Effector memory CD4-positive, alpha-beta T cell (primary cell): ENCODE measurements around the gene FAF2.

Experiments used
- DNase-seq, 3 donors: peaks; one replicate each; pipeline ENCODE4 v3.0.0-alpha.2; 2020
- H3K27ac ChIP-seq: 2 replicates; pipeline ENCODE4 v1.7.0; 2013; ENCODE audit warnings: mild to moderate bottlenecking, low read length, moderate library complexity; ENCODE audit not compliant: insufficient read depth, poor library complexity, severe bottlenecking
- H3K27me3 ChIP-seq: replicated peaks from 2 replicates; pipeline ENCODE4 v1.7.0; 2013; ENCODE audit warnings: mild to moderate bottlenecking, low read length; ENCODE audit not compliant: insufficient read depth, control insufficient read depth, poor library complexity, severe bottlenecking
- H3K36me3 ChIP-seq: 2 replicates; pipeline ENCODE4 v1.7.0; 2013; ENCODE audit warnings: mild to moderate bottlenecking, low read length, moderate library complexity; ENCODE audit not compliant: control insufficient read depth, insufficient read depth
- H3K4me1 ChIP-seq: 2 replicates; pipeline ENCODE4 v1.7.0; 2013; ENCODE audit warnings: low read length, mild to moderate bottlenecking; ENCODE audit not compliant: control insufficient read depth, insufficient read depth, poor library complexity, severe bottlenecking
- H3K4me3 ChIP-seq: 2 replicates; pipeline ENCODE4 v1.7.0; 2013; ENCODE audit warnings: low read length, low read depth, mild to moderate bottlenecking; ENCODE audit not compliant: insufficient read depth, poor library complexity, severe bottlenecking
- H3K9me3 ChIP-seq: 2 replicates; pipeline ENCODE4 v1.7.0; 2013; ENCODE audit warnings: mild to moderate bottlenecking, low read length, moderate library complexity; ENCODE audit not compliant: control insufficient read depth

Gene FAF2

DNA sequence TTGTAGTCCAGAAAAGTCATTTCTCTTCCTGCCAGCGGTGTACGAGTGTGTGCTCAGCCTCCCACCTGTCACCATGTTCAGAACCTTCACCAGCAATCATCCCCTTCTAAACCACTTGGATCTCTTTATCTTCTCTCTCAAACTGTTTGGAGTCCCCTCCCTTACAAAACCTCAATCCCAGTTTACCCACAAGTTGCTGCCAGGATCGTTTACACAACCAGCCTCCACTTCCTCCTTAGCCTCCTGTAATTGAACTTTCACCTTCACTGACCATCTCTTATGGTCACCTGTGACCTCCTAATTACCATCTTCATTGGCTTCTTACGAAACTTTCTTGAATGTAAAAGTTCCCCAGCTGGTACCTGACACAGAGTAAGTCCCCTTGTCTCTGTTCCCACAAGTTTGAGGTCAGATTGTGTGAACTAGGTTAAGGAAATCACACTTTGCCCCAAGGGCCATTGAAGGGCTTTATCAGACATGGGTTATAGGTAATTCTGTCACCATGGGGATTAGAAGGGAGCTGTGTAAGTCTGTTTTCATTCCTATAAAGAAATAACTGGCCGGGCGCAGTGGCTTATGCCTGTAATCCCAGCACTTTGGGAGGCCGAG, 69.0 kb downstream of the FAF2 start:
- Histone ChIP-seq H3K4me1 (no peaks in the 10 kb centered on the region), H3K4me3 (no peak overlapping the region), H3K9me3 (no peaks in the 10 kb centered on the region), H3K27me3 (no peaks in the 10 kb centered on the region), H3K36me3 (no peaks in the 10 kb centered on the region), H3K27ac (no peak overlapping the region)
- no peak for DNase-seq

GRCh38 chr5:176519810-176520720, 71.9 kb downstream of the FAF2 start:
- no peak overlapping the region for H3K27ac ChIP-seq
- H3K27me3 ChIP-seq = no peaks in the 10 kb centered on the region
- DNase-seq = no peak
- H3K4me1 ChIP-seq = no peaks in the 10 kb centered on the region
- no peaks in the 10 kb centered on the region for H3K36me3 ChIP-seq
- H3K4me3 ChIP-seq = no peak overlapping the region
- H3K9me3 ChIP-seq = no peaks in the 10 kb centered on the region

GRCh38 chr5:176521286-176521685, 73.1 kb downstream of the FAF2 start:
- no peak for DNase-seq
- no peaks in the 10 kb centered on the region for H3K9me3 ChIP-seq

GRCh38 chr5:176521699-176522263, 73.6 kb downstream of the FAF2 start:
- no peak overlapping the region for H3K27ac ChIP-seq
- no peak overlapping the region for H3K4me3 ChIP-seq
- H3K4me1 ChIP-seq = no peaks in the 10 kb centered on the region
- DNase-seq = no peak
- H3K9me3 ChIP-seq = no peaks in the 10 kb centered on the region
- no peaks in the 10 kb centered on the region for H3K36me3 ChIP-seq
- no peaks in the 10 kb centered on the region for H3K27me3 ChIP-seq

More at GRCh38 chr5:176521286-176521685, 73.1 kb downstream of the FAF2 start:
- no peak overlapping the region for H3K4me3 ChIP-seq
- no peak overlapping the region for H3K27ac ChIP-seq
- H3K36me3 ChIP-seq = no peaks in the 10 kb centered on the region
- no peaks in the 10 kb centered on the region for H3K4me1 ChIP-seq
- no peaks in the 10 kb centered on the region for H3K27me3 ChIP-seq

DNA sequence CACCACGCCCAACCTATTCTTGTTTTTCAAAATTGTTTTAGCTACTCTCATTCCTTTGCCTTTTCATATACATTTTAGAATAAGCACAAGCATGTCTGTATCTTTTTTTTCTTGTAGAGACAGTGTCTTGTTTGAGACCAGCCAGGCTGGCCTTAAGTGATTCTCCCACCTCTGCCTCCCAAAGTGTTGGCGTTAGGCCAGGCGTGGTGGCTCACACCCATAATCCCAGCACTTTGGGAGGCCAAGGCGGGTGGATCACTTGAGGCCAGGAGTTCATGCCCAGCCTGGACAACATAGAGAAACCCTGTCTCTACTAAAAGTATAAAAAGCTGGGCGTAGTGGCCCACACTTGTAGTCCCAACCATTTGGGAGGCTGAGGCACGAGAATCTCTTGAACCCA, 76.0 kb downstream of the FAF2 start:
- Histone ChIP-seq H3K36me3 (peaks cover 20% of the 10 kb centered on the region), H3K4me1 (peaks cover 4% of the 10 kb centered on the region), H3K27me3 (no peaks in the 10 kb centered on the region), H3K27ac (no peak overlapping the region), H3K4me3 (no peak overlapping the region), H3K9me3 (no peaks in the 10 kb centered on the region)
- no peak for DNase-seq

- H3K9me3 ChIP-seq = no peaks in the 10 kb centered on the region
- no peak for DNase-seq
- no peak overlapping the region for H3K4me3 ChIP-seq
- peaks cover 27% of the 10 kb centered on the region for H3K36me3 ChIP-seq
- H3K27me3 ChIP-seq = no peaks in the 10 kb centered on the region
- H3K27ac ChIP-seq = no peak overlapping the region
- H3K4me1 ChIP-seq = peaks cover 11% of the 10 kb centered on the region
Measured at GRCh38 chr5:176524987-176525386, 76.8 kb downstream of the FAF2 start.

DNA sequence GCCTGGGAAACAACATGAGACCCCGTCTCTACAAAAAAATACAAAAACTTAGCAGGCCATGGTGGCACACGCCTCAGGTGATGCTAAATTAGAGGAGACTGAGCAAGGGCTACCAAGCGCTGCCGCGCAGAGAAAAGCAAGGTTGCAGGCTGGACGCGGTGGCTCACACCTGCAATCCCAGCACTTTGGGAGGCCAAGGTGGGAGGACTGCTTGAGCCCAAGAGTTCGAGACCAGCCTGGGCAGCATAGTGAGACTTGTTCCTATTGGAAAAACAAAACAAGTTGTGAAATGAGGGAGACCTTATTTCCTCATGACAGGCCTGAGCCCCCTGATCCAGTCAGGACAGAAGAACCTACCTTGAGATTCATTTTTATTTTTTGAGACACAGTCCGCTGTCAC, 77.5 kb downstream of the FAF2 start:
- Histone ChIP-seq H3K4me1 (peaks cover 15% of the 10 kb centered on the region), H3K27ac (no peak overlapping the region), H3K9me3 (no peaks in the 10 kb centered on the region), H3K36me3 (peaks cover 31% of the 10 kb centered on the region), H3K27me3 (no peaks in the 10 kb centered on the region), H3K4me3 (no peak overlapping the region)
- DNase-seq = no peak

- H3K27ac ChIP-seq = no peak overlapping the region
- peaks cover 37% of the 10 kb centered on the region for H3K36me3 ChIP-seq
- no peak for DNase-seq
- no peaks in the 10 kb centered on the region for H3K9me3 ChIP-seq
- H3K4me3 ChIP-seq = no peak overlapping the region
- no peaks in the 10 kb centered on the region for H3K27me3 ChIP-seq
- H3K4me1 ChIP-seq = peaks cover 23% of the 10 kb centered on the region
Measured at GRCh38 chr5:176526462-176526861, 78.3 kb downstream of the FAF2 start.

DNA sequence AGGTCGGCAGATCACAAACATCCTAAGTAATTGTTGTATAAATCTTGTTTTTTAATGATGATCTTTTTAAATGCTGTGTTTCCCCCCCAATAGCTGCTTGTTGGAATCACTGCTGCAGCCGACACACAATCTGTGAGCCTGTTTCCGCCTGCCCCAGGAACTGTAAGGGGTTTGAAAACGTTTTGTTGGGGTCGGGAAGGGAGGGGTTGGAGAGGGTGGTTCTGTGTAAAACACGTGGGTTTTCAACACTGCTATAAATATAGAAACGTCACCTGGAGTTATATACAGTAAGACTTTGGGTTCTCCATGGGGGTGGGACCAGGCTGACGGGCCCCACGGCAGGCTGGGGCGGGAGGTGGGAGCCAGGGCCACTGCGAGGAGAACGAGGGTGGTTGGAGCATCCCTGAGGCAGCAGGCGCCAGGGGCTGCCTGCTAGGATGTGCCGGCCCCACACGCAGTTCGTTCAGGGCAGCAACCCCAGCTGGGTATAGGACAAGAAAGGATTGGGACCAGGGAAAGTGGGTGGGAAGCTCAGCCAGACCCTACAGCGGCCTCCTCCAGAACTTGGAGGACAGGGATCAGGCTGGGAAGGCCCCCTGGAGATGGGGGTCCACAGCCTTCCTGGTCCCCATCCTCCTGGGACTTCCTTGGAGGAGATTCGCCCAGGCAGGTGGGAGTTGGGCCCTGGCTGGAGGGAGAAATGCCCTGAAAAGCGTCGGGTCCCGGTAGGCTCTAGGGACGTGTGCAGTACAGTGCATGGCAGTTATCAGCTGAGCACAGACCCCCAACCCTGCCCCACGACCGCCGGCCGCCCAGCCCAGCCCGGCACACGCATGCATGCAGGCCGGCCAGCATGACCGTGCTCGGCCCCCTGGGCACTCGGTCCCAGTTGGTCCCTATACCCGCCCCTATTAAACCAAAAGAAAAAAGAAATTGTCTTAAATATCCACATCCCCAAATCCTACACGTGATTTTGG, 79.3 kb downstream of the FAF2 start:
- Histone ChIP-seq H3K4me1 (peaks cover 34% of the 10 kb centered on the region), H3K27me3 (no peaks in the 10 kb centered on the region), H3K36me3 (peaks cover 45% of the 10 kb centered on the region), H3K4me3 (no peak overlapping the region), H3K9me3 (no peaks in the 10 kb centered on the region), H3K27ac (no peak overlapping the region)
- no peak for DNase-seq
